DOHH2 (cell line): ENCODE measurements around the gene EXOC6B.

Source experiments
- H3F3A ChIP-seq: fragments of 200-600 bp; sonication (generic), shearing (Covaris generic); 2 replicates; pipeline ENCODE4 v1.6.0; 2016; ENCODE audit warnings: antibody characterized with exemption, mild to moderate bottlenecking; ENCODE audit not compliant: control insufficient read depth, insufficient read depth
- H3K27ac ChIP-seq: fragments of 200-600 bp; sonication (generic); 2 replicates; pipeline ENCODE4 v1.5.1; 2014; ENCODE audit warnings: low read depth, mild to moderate bottlenecking, low read length, moderate library complexity
- H3K27me3 ChIP-seq: fragments of 200-600 bp; sonication (generic); 2 replicates; pipeline ENCODE4 v1.6.1; 2014; ENCODE audit warnings: mild to moderate bottlenecking, low read length, mixed read lengths; ENCODE audit not compliant: control insufficient read depth
- H3K36me3 ChIP-seq: fragments of 200-600 bp; sonication (generic); 2 replicates; pipeline ENCODE4 v1.6.1; 2014; ENCODE audit warnings: mild to moderate bottlenecking, low read length, moderate library complexity, mixed read lengths; ENCODE audit not compliant: control insufficient read depth
- H3K4me1 ChIP-seq: fragments of 200-600 bp; sonication (generic); 2 replicates; pipeline ENCODE4 v1.6.1; 2014; ENCODE audit warnings: mild to moderate bottlenecking, low read length, mixed read lengths; ENCODE audit not compliant: control insufficient read depth
- H3K4me2 ChIP-seq: fragments of 200-600 bp; sonication (generic); 2 replicates; pipeline ENCODE4 v1.6.0; 2014; ENCODE audit warnings: mild to moderate bottlenecking, low read length, moderate library complexity
- H3K4me3 ChIP-seq: fragments of 200-600 bp; sonication (generic); 2 replicates; pipeline ENCODE4 v1.5.1; 2014; ENCODE audit warnings: mild to moderate bottlenecking, low read length, mixed read lengths
- H3K79me2 ChIP-seq: fragments of 200-600 bp; sonication (generic); 2 replicates; pipeline ENCODE4 v1.6.1; 2014; ENCODE audit warnings: mild to moderate bottlenecking, low read length, mixed read lengths; ENCODE audit not compliant: control insufficient read depth
- H3K9me2 ChIP-seq: fragments of 200-600 bp; sonication (generic); replicated peaks from 2 replicates; pipeline ENCODE4 v1.6.1; 2014; ENCODE audit warnings: mild to moderate bottlenecking, low read length, mixed read lengths; ENCODE audit not compliant: control insufficient read depth
- H3K9me3 ChIP-seq: fragments of 200-600 bp; sonication (generic); 2 replicates; pipeline ENCODE4 v1.6.1; 2014; ENCODE audit warnings: antibody characterized with exemption, low read length, mixed read lengths; ENCODE audit not compliant: control insufficient read depth, insufficient read depth
- H4K20me1 ChIP-seq: fragments of 200-600 bp; sonication (generic); 2 replicates; pipeline ENCODE4 v1.6.0; 2014; ENCODE audit warnings: low read depth, mild to moderate bottlenecking, antibody characterized with exemption, low read length, moderate library complexity; ENCODE audit not compliant: control insufficient read depth, insufficient read depth
- CTCF ChIP-seq: fragments of 200-600 bp; sonication (generic); IDR thresholded peaks from one replicate; pipeline ENCODE4 v1.5.1; 2014; ENCODE audit warnings: antibody characterized with exemption, mild to moderate bottlenecking, low read depth, low read length; ENCODE audit not compliant: poor library complexity, severe bottlenecking
- EZH2phosphoT487 ChIP-seq: fragments of 200-600 bp; sonication (generic); IDR thresholded peaks from 2 replicates; pipeline ENCODE4 v1.6.1; 2017; ENCODE audit warnings: borderline replicate concordance, mild to moderate bottlenecking, antibody characterized with exemption, low read length, moderate library complexity, mixed read lengths

Gene EXOC6B

GRCh38 chr2:72765997-72766609, 59.7 kb downstream of the EXOC6B start:
- no peaks in the 10 kb centered on the region for H3K79me2 ChIP-seq
- no peak overlapping the region for H3K27ac ChIP-seq
- no peak overlapping the region for H3K4me2 ChIP-seq
- no peaks in the 10 kb centered on the region for H3F3A ChIP-seq
- no peaks in the 10 kb centered on the region for H4K20me1 ChIP-seq
- H3K9me2 ChIP-seq: no peaks in the 10 kb centered on the region
- no peaks in the 10 kb centered on the region for H3K27me3 ChIP-seq
- no peaks in the 10 kb centered on the region for H3K36me3 ChIP-seq
- TF ChIP-seq CTCF (no peak), EZH2phosphoT487 (no peak)
- no peak overlapping the region for H3K4me3 ChIP-seq
- H3K9me3 ChIP-seq: no peaks in the 10 kb centered on the region
- no peaks in the 10 kb centered on the region for H3K4me1 ChIP-seq

GRCh38 chr2:72762276-72762675, 63.6 kb downstream of the EXOC6B start:
- Histone ChIP-seq H3K9me3 (no peaks in the 10 kb centered on the region), H3K4me3 (no peak overlapping the region), H3K27ac (no peak overlapping the region), H3K36me3 (no peaks in the 10 kb centered on the region), H3K4me2 (no peak overlapping the region), H3K27me3 (no peaks in the 10 kb centered on the region), H3F3A (no peaks in the 10 kb centered on the region), H3K79me2 (no peaks in the 10 kb centered on the region), H3K4me1 (no peaks in the 10 kb centered on the region), H4K20me1 (no peaks in the 10 kb centered on the region), H3K9me2 (no peaks in the 10 kb centered on the region)
- TF ChIP-seq EZH2phosphoT487: no peak
- TF ChIP-seq CTCF: no peak

GRCh38 chr2:72759755-72760154, 66.1 kb downstream of the EXOC6B start:
- Histone ChIP-seq H3K79me2 (no peaks in the 10 kb centered on the region), H3K9me2 (no peaks in the 10 kb centered on the region)
- TF ChIP-seq CTCF (no peak), EZH2phosphoT487 (no peak)

More at GRCh38 chr2:72759755-72760154, 66.1 kb downstream of the EXOC6B start:
- H3K27me3 ChIP-seq: peaks cover 2% of the 10 kb centered on the region; the same call in 1 of the 2 replicates
- H3K4me1 ChIP-seq: no peaks in the 10 kb centered on the region
- no peaks in the 10 kb centered on the region for H3K9me3 ChIP-seq
- H3F3A ChIP-seq: no peaks in the 10 kb centered on the region
- no peak overlapping the region for H3K4me2 ChIP-seq
- no peak overlapping the region for H3K4me3 ChIP-seq
- H4K20me1 ChIP-seq: no peaks in the 10 kb centered on the region
- no peak overlapping the region for H3K27ac ChIP-seq
- H3K36me3 ChIP-seq: no peaks in the 10 kb centered on the region
